Tibial nerve (tissue), 3 donors: ENCODE measurements around the gene MARCHF3.

Experiments used
- CTCF ChIP-seq, 5 experiments: fragments of 200-600 bp in 3 of 5; fragments of 450-650 bp in 2 of 5; sonication (generic) in 3 of 5; IDR thresholded peaks; one replicate each; pipeline ENCODE4 v1.5.1; 2016 to 2019; ENCODE audit warnings: antibody characterized with exemption in 5 of 5, mild to moderate bottlenecking in 3 of 5, moderate library complexity in 2 of 5
- POLR2A ChIP-seq, 2 donors: fragments of 450-650 bp; IDR thresholded peaks; one replicate each; pipeline ENCODE4 v1.6.1; 2017; ENCODE audit warnings: antibody characterized with exemption in 2 of 2, mild to moderate bottlenecking in 2 of 2, moderate library complexity in 2 of 2

DNA sequence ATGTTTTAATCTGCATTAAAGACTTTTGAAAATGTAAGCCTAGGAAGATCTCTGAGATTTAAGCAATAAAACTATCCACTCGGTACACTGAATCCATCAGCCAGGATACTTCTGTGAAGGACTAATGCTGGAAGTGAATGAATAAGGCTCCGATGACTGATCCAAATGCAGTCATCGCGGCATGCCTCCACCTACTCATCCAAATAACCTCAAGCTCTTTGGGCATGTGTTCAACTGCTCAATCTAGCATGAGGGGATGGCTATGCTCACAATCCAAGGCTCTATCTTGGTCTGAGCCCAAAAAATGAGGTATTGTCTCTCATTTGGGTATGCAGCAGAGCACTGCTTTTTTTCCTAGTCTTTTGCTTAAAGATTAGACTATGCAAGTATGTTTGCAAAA lies 19.2 kb downstream of the MARCHF3 start:
- TF ChIP-seq CTCF (IDR thresholded peaks at IDR 0.05) (no peak), POLR2A (IDR thresholded peaks at IDR 0.05) (no peak)
